Hepatocyte (in vitro differentiated cells): ENCODE data around the gene PTPN18. TPM values are rescaled to one million over a fixed set of nuclear protein-coding genes. Genes with fewer than 3 reads are reported as not detected.

Source experiments
- DNase-seq: peaks from one replicate; pipeline ENCODE4 v3.0.0-alpha.2; 2016; ENCODE audit warnings: low spot score
- H2AFZ ChIP-seq: fragments of 200-600 bp; sonication (generic); 2 replicates; pipeline ENCODE4 v1.6.0; 2016; ENCODE audit warnings: antibody characterized with exemption, mild to moderate bottlenecking
- H3K27ac ChIP-seq: fragments of 200-600 bp; sonication (generic); 2 replicates; pipeline ENCODE4 v1.5.1; 2016; ENCODE audit warnings: mild to moderate bottlenecking
- H3K27me3 ChIP-seq: fragments of 200-600 bp; sonication (generic); 2 replicates; pipeline ENCODE4 v1.6.1; 2016
- H3K36me3 ChIP-seq: fragments of 200-600 bp; sonication (generic); replicated peaks from 2 replicates; pipeline ENCODE4 v1.5.1; 2016; ENCODE audit warnings: low read depth; ENCODE audit not compliant: insufficient read depth
- H3K4me1 ChIP-seq: fragments of 200-600 bp; sonication (generic); 2 replicates; pipeline ENCODE4 v1.5.1; 2016; ENCODE audit warnings: mild to moderate bottlenecking, moderate library complexity; ENCODE audit not compliant: insufficient read depth
- H3K4me2 ChIP-seq: fragments of 200-600 bp; sonication (generic); 2 replicates; pipeline ENCODE4 v1.6.0; 2016
- H3K4me3 ChIP-seq: fragments of 200-600 bp; sonication (generic); 2 replicates; pipeline ENCODE4 v1.5.1; 2016; ENCODE audit warnings: mild to moderate bottlenecking
- H3K79me2 ChIP-seq: fragments of 200-600 bp; sonication (generic); 2 replicates; pipeline ENCODE4 v1.6.0; 2017; ENCODE audit warnings: mild to moderate bottlenecking
- H3K9me2 ChIP-seq: fragments of 200-600 bp; sonication (generic); replicated peaks from 2 replicates; pipeline ENCODE4 v1.6.0; 2017; ENCODE audit warnings: mild to moderate bottlenecking; ENCODE audit not compliant: insufficient read depth
- H3K9me3 ChIP-seq: fragments of 200-600 bp; sonication (generic); 2 replicates; pipeline ENCODE4 v1.5.1; 2016; ENCODE audit warnings: low read depth, mild to moderate bottlenecking
- H4K20me1 ChIP-seq: fragments of 200-600 bp; sonication (generic); 2 replicates; pipeline ENCODE4 v1.6.0; 2016; ENCODE audit warnings: mild to moderate bottlenecking; ENCODE audit not compliant: insufficient read depth, poor library complexity, severe bottlenecking
- EZH2 ChIP-seq: fragments of 200-600 bp; sonication (generic); IDR thresholded peaks from 2 replicates; pipeline ENCODE4 v1.6.1; 2016; ENCODE audit warnings: antibody characterized with exemption, mild to moderate bottlenecking, borderline replicate concordance
- EZH2phosphoT487 ChIP-seq: fragments of 200-600 bp; sonication (generic); IDR thresholded peaks from one replicate; pipeline ENCODE4 v1.6.1; 2018; ENCODE audit warnings: antibody characterized with exemption, mild to moderate bottlenecking, low read depth, moderate library complexity; ENCODE audit not compliant: unreplicated experiment, severe bottlenecking
- WGBS: methylation state at CpG from one replicate; pipeline ENCODE4 v1.1.6; 2016; ENCODE audit warnings: low lambda C conversion rate; ENCODE audit errors: missing lambda C conversion rate; 5-methylcytosine and 5-hydroxymethylcytosine counted together
- polyA plus RNA-seq: library from polyadenylated mRNA; unstranded; fragments of >200 nt; fragmentation: Nextera tagmentation; extraction: Ambion mirVana; gene quantifications from 2 replicates; pipeline ENCODE4 v1.2.1, GENCODE V29; 2016
- total RNA-seq: library from RNA; depleted of rRNA; stranded (reverse); fragments of >200 nt; gene quantifications from 2 replicates; pipeline ENCODE4 v1.2.3, GENCODE V29; 2014
- TF ChIP-seq, protein P1 (sequence below): fragments of 200-600 bp; sonication (generic); IDR thresholded peaks from 2 replicates; pipeline ENCODE4 v1.5.1; 2016; ENCODE audit warnings: antibody characterized with exemption, mild to moderate bottlenecking; ENCODE audit not compliant: poor library complexity

The PTPN18 gene, protein sequence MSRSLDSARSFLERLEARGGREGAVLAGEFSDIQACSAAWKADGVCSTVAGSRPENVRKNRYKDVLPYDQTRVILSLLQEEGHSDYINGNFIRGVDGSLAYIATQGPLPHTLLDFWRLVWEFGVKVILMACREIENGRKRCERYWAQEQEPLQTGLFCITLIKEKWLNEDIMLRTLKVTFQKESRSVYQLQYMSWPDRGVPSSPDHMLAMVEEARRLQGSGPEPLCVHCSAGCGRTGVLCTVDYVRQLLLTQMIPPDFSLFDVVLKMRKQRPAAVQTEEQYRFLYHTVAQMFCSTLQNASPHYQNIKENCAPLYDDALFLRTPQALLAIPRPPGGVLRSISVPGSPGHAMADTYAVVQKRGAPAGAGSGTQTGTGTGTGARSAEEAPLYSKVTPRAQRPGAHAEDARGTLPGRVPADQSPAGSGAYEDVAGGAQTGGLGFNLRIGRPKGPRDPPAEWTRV
- total RNA-seq: 34.8 and 35.7 TPM in 2 replicates
- polyA plus RNA-seq: 34.7 and 41.6 TPM in 2 replicates

DNA sequence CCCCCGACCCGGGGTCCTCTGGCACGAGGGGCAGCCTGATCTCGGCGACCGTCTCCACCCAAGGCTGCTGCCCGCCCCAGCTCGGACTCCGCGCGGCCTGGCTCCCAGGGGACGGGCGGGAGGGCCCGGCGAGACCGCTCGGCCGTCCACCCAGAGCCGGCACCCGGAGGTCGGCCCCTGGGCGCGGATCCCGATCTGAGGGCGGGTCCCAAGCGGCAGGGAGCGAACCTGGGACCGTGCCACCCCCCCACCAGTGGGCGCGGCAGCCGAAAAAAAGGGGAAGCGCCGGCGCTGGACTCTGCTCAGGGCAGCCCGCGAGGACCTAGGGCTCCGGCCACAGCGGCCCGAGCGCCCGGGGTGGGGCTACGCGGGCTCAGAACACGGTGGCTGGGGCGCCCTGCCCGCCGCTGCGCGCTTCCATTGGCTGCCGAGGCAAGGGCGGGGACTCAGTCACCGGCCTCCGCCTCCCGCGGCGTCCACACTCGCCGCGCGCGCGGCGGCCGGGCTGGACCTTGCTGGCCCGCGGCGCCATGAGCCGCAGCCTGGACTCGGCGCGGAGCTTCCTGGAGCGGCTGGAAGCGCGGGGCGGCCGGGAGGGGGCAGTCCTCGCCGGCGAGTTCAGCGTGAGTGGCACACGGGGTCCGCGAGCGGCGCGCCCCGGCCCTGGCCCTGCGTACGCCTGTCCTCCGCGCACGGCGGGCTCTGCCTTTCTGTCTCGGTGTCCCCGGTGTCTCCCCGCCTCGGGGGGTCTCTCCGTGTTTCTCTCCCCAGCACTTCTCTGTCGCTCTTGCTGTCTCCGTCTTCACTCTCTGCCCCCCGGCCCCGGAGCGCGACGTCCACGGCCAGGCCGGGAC is at the start of gene PTPN18:
TSS of gene PTPN18 (plus strand) at position 479 of the 854 bp plus-strand sequence. CDS start at position 531, 52 bp downstream.
- Histone ChIP-seq H3K27ac (peak within 1 kb of the TSS; percentile 76), H3K79me2 (no peaks in the 10 kb centered on the region), H3K4me1 (no peaks in the 10 kb centered on the region), H3K9me3 (no peaks in the 10 kb centered on the region), H2AFZ (peak within 1 kb of the TSS; percentile 92), H3K36me3 (no peaks in the 10 kb centered on the region), H3K27me3 (no peaks in the 10 kb centered on the region), H3K4me2 (peak within 1 kb of the TSS; percentile 96), H3K4me3 (peak within 1 kb of the TSS; percentile 77), H3K9me2 (no peaks in the 10 kb centered on the region), H4K20me1 (no peaks in the 10 kb centered on the region)
- TF ChIP-seq EZH2phosphoT487: no peak
- TF ChIP-seq, protein P1, sequence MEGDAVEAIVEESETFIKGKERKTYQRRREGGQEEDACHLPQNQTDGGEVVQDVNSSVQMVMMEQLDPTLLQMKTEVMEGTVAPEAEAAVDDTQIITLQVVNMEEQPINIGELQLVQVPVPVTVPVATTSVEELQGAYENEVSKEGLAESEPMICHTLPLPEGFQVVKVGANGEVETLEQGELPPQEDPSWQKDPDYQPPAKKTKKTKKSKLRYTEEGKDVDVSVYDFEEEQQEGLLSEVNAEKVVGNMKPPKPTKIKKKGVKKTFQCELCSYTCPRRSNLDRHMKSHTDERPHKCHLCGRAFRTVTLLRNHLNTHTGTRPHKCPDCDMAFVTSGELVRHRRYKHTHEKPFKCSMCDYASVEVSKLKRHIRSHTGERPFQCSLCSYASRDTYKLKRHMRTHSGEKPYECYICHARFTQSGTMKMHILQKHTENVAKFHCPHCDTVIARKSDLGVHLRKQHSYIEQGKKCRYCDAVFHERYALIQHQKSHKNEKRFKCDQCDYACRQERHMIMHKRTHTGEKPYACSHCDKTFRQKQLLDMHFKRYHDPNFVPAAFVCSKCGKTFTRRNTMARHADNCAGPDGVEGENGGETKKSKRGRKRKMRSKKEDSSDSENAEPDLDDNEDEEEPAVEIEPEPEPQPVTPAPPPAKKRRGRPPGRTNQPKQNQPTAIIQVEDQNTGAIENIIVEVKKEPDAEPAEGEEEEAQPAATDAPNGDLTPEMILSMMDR: peak; percentile 55
- peak; percentile 94 for DNase-seq
- WGBS: under 1% methylated on average over 71 of the region's 107 CpGs

DNA sequence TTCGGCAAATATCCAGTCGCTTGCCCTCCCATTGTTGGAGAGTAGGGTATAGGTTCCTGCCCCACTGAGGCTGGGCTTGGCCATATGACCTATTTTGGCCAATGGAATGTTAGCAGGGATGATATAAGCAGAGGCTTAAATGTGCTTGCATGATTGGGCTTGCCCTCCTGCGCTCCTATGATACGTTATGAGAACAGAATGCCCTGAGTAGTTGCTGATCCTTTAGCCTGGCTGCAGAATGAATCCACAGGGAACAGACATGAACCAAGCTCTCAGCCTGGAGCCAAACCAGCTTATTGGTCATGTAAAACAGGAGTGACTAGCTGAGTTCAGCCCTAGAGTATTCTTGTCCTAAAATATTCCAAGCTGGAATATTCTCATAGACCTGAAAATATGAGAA is 48.0 kb upstream of the PTPN18 start:
- peaks cover 17% of the 10 kb centered on the region for H3K27me3 ChIP-seq
- no peaks in the 10 kb centered on the region for H3K4me1 ChIP-seq
- 95% methylated on average over 4 of the region's 4 CpGs for WGBS
- H3K4me2 ChIP-seq: no peak overlapping the region
- H2AFZ ChIP-seq: no peak overlapping the region
- no peaks in the 10 kb centered on the region for H3K36me3 ChIP-seq
- H3K4me3 ChIP-seq: no peak overlapping the region
- TF ChIP-seq EZH2phosphoT487 (no peak), EZH2 (no peak)
- TF ChIP-seq, protein P1: no peak
- H3K79me2 ChIP-seq: no peaks in the 10 kb centered on the region
- H3K9me3 ChIP-seq: no peaks in the 10 kb centered on the region
- H3K9me2 ChIP-seq: no peaks in the 10 kb centered on the region
- no peak overlapping the region for H3K27ac ChIP-seq
- no peaks in the 10 kb centered on the region for H4K20me1 ChIP-seq
- no peak for DNase-seq

DNA sequence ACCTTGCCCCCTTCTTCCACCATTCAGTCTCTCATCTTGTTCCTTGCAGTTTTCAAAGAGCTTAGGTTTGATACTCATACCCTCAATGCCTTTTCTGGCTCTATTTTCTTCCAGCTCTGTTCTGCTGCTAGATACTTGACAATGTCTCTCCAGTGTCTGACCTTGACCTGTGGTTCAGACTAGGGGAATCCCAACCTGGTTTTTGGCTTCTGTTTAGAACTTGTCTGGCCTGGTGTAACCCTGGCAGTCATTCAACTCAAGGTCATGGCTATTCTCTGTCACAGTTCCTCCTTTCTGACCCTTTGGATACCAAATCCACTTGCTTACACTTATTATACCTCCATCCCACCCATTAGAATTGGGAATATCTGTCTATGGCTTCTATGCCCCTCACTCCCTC is 45.0 kb upstream of the PTPN18 start:
- Histone ChIP-seq H3K4me1 (no peaks in the 10 kb centered on the region), H2AFZ (no peak overlapping the region), H3K27ac (no peak overlapping the region), H3K4me3 (no peak overlapping the region), H3K79me2 (no peaks in the 10 kb centered on the region), H3K4me2 (no peak overlapping the region), H3K9me2 (no peaks in the 10 kb centered on the region), H3K36me3 (no peaks in the 10 kb centered on the region), H3K27me3 (peaks cover 10% of the 10 kb centered on the region), H4K20me1 (no peaks in the 10 kb centered on the region), H3K9me3 (no peaks in the 10 kb centered on the region)
- TF ChIP-seq, protein P1: no peak
- no peak for TF ChIP-seq EZH2phosphoT487
- TF ChIP-seq EZH2: no peak
- DNase-seq: no peak
